Stimulated activated CD8-positive, alpha-beta memory T cell treated with anti-CD3 and anti-CD28 coated beads, Interleukin-7, amount 100 ng/mL, for 4 hours (primary cell): ENCODE data around the gene FEZF1.
"Not testable (repeated sequence)": the region's sequence is repeated elsewhere in the genome, so short reads cannot be mapped to it uniquely, and the experiment has no call there.

Source experiments
- DNase-seq, 2 donors: peaks; one replicate each; pipeline ENCODE4 v3.0.0-alpha.2; 2020; ENCODE audit warnings: low read depth in 2 of 2

Gene FEZF1

GRCh38 chr7:122307228-122307621, 2.7 kb upstream of the FEZF1 start:
- DNase-seq: no peak

DNA sequence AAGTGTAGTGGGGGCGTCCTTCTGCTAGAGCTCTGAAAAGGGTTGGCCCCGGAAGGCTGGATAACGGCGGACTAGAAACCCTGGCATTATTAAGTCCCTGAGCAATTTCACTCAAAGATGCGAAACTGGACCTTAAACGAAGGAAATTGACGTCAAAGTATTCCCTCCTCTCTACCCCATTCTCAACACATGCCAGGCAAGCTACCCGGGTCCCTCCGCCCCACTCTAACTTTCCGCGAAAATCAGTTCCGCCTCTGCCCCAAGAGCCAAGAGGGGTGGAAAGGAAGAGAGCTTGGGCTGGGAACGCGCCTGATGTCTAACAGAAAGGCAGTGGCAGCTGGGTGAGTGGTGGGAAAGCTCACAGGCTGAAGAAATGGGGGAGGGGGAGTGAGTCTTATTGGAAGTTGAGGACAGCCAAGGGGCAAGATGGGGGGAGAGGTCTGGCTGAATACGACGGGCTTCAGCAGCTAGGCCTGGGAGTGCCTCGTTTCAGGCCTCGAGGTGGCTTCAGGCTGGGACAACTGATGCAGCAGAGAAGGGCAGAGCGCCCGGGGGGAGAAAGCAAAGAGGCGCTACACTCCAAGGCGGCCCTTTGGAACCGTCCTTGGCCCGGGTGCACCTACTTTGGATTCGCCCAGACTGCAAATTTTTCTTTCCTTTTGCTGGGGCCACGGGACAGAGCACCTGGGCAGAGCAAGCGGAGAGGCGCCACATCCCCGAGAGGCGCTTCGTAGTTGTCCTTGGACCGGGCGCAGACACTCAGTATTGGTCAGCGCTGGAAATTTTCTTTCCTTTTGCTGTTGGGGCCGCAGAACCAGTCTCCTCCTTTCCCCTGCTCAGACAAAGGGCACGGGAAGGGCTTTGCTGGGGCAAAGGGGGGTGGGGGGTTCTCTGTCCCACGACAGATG, 2.0 kb upstream of the FEZF1 start:
- DNase-seq: no peak

DNA sequence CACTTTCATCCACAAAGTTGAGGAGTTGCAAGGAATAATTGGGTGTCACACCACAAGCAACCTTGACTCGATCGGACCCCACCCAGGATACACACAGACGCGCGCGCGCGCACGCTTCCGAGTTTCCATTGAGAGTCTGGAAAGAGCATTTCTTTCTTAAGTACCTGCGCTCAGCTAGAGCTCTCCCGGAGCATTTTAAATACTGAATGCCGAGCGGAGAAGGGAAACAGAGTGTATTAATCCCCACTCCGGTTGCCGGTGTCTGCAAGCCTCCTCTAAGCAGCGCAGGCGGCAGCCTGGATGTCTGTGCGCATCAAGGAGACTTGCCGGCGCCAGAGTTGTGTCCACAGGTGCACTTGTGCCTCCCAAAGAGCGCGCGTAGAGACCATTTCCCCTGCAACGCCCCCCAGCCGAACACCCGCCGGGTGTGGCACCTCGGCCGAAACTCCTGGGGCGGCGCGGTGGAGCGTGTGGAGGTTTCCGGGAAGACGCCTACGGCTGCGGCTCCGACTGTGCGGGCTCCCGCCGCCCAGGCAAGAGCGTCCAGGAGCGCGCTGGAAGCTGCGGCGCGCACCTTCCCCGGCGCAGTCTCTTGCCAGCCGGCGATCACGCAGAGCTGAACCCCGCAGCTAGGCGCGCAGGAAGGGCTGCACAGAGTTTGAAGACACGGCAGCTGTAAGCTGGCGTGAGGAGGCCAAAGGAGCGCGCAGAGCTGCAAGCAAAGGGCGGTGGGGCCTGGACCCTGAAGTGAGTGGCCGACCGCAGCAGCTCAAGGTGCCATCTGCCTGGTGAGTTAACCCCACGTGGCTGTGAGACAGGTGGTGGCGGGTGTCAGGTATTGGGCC, 1.1 kb upstream of the FEZF1 start:
- no peak for DNase-seq

- no peak for DNase-seq
Observed at GRCh38 chr7:122304996-122305421, 459 bp upstream of the FEZF1 start.

DNA sequence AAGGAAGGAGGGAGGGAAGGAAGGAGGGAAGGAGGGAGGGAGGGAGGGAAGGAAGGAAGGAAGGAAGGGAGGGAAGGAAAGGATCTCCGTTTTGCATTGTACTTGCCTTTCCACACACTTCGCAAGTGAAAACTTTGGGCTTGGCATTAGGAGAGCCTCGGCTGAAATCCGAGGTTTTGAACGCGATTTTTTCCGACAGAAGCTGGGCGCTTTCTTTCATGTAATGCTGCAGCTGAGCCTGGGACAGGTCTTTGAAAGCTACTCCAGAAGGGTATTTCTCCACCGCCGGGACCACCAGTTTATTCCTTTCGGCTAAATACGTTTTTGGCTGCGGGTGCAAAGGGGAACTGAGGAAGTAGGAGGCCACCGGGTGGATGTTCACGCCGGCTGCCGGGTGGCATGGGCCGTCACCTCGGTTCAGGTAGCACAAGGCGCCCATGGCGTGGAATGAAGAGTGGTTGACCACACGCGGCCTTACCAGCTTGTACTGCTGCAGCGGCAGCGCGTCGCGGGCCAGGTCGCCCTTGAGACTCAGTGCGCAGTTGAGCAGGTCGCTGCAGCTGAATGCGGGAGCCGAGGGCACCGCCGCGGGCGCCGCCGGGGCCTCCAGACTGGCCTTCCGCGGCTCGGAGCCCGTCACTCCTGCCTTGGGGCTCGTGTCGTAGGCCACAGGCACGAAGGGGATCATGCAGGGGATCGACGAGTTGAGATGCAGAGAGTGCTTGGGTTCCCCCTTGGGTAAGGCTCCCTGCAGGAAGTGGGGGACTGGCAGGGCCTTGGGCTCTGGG, 825 bp downstream of the FEZF1 start:
- DNase-seq: no peak

GRCh38 chr7:122302761-122303530, 1.6 kb downstream of the FEZF1 start:
- no peak for DNase-seq

GRCh38 chr7:122301858-122302760, 2.4 kb downstream of the FEZF1 start:
- no peak for DNase-seq

DNA sequence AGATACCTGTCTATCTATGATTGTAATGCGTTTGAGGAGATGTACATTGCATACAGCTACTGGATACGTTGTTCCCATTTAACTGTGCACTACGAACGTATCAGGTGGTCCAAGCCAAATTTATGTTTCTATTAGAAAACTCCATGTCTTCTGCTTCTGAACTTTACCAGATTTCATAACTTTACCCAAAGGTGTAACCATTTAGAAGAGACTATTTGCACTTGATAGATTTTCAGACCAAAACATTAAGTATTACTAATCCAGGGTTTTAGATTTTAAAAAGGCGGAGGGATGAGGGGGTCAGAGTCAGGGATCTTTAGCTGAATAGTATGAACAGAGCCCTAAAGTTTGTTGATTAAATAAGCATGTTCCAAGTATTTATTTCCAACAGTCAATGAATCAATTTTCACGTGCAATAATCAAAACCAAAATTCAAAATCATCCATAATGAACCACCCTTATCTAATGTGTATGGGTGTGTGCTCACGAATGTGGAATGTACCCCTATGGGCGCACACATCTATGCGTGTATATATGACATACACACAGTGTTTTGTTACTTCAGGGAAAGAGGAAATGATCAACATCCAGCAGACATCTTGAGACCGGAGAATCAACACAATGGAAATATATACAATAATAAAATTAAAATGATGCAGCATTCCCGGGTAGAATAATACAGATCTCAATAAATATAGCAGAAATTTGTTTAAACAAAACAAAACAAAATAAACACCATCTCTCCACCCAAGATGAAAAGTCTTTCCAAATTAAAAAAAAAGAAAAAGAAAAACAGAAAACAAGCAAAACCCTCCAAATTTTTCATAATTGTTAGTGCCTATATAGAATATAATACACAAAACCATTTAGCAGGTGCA, 3.4 kb downstream of the FEZF1 start:
- no peak for DNase-seq

DNA sequence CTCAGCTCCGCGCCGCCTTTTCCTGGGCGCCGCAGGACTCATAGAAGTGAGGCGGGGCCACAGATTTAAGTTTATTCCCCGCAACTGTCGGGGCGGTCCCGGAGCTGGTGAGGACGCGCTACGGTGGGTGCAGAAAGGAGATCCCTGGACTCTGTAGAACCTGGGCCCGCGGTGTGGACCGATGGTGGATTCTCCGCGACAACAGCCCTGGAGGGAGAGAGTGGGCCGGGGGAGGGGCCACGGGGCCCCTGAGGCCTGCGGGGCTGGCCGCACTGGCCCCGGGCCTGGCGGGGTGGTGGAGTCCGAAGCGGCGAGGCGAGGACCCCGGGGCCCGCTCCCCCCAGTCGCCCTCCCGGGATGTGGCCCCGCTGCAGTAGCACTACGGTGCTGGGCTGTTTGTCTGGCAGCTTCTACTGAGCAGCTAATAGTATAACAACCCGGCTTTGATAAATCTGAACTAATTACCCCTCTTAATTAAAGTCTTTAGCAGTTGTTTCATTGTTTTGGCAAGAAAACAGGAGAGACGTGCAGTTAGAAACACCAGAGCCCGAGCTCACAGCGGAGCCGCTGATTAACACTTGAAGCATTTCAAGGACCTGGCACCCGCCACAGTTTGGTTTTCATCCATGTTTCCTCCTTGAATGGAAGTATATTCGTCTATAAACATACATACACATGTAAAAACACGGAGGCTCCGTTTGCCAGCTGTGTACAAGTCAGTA, 4.2 kb downstream of the FEZF1 start:
- no peak for DNase-seq

GRCh38 chr7:122299624-122300210, 4.8 kb downstream of the FEZF1 start:
- no peak for DNase-seq

- DNase-seq: no peak
Observed at GRCh38 chr7:122298618-122299017, 5.9 kb downstream of the FEZF1 start.

GRCh38 chr7:122298131-122298530, 6.4 kb downstream of the FEZF1 start:
- DNase-seq: no peak

- no peak for DNase-seq
Observed at GRCh38 chr7:122291189-122291588, 13.4 kb downstream of the FEZF1 start.

DNA sequence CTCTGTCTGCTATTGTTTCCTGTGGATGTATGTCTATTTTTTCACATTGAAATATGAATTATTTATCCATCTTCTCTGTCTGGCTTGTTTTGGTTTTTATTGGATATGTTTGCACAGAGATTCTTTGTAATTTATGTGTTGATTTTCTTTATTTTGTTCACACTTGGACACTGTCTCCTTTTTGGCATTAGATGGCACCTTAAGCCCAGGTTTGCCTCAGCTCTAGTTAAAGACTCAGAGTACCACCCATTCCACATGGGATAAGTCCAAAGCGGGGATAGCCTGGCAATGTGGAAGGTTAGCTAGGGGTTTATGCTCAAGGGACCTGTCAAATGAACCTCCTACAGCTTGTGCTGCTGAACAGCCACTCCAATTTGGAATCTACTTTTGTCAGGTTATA, 14.1 kb downstream of the FEZF1 start:
- no peak for DNase-seq

DNA sequence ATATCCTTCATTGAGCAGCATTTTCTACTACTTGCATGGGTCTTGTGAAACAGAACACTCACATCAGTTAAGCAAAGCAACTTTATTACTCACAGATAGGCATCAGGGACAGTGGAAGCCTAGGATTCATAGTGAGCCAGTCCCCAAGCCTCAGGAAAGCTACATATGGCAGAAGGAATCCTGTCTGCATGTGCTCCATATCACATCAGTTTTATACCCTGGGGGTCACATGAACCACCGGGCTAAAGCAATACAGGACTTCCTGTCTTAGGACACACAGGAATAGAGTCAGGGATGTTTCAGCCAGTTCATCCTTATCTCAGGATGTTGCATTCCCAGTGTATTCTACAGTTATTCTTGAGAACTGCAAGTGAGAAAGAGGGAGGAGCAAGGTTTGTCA, 15.1 kb downstream of the FEZF1 start:
- DNase-seq: no peak

DNA sequence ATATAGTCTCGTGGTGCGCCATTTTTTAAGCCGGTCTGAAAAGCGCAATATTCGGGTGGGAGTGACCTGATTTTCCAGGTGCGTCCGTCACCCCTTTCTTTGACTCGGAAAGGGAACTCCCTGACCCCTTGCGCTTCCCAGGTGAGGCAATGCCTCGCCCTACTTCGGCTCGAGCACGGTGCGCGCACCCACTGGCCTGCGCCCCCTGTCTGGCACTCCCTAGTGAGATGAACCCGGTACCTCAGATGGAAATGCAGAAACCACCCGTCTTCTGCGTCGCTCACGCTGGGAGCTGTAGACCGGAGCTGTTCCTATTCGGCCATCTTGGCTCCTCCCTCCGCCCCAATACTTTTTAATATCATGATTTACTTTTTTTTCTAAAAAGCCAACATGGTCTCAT, 19.9 kb downstream of the FEZF1 start:
- DNase-seq: not testable (repeated sequence)

GRCh38 chr7:122273117-122273516, 31.4 kb downstream of the FEZF1 start:
- DNase-seq: no peak

GRCh38 chr7:122269241-122269640, 35.3 kb downstream of the FEZF1 start:
- DNase-seq: no peak
